ENCODE data around the gene TMED1.

TMED1 gene

DNA sequence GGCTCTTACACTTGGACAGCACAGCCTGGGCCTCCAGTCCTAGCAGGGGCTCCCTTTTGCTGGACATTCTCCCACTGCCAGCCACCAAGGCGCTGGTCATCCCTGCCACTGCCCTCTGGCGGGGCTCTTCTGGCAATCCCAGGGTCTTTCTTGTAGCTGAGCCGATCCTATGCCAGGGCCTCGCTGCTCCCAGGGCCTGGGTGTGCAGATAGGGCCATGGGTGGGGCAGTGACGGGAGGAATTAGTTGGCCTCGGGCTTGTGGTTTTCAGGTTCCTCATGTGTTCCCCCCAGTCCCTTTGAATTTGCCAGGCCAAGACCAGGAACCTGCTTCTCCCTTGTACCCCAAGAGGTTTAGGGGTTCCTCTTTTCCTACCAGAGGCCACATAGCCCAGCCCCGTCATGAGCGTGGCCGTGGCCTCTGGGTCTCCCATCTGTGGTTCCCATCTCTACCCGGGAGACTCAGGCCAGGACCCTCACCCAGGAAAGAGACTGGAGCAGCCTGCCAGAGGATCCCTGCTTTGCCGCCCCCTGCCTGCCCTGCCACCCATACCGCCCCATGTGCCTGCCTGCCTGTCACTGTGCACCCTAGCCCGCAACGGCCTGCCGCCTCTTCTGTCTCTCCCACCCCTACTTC lies 26.2 kb downstream of the TMED1 start:
- DNase-seq (ENCODE audit: low read depth): no peak

DNA sequence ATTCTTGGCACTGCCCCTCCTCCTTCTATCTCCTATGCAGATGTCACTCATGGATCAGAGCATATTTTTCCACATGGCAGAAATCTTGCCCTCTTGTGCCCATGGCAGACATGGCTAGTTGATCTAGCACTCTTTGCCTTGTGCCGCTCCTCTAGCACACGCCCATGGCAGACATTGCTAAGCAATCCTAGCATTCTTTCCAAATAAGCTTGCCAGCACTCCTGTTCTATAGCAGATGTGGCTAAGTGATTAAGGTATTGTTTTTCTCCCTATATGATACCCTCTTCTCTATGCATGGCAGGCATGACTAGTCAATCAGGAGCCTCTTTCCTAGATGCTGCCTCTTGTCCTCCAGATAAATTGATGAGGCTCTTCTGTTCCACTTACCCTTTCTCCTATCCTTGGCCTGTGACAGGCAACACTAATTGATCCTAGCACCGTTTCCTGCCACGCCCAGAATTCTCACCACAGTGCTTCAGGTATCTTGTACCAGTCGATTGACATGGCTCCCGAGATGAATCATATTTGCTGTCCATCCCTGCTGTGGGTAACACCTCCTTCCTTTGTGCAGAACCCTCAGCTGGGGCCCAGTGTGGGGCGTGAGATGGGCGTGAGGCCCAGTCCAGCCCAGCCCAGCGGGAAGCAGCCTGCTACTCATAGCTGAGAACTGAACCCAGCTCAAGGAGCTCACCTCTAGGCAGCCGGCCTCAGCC lies 26.9 kb downstream of the TMED1 start:
- no peak for DNase-seq (ENCODE audit: low read depth)

DNA sequence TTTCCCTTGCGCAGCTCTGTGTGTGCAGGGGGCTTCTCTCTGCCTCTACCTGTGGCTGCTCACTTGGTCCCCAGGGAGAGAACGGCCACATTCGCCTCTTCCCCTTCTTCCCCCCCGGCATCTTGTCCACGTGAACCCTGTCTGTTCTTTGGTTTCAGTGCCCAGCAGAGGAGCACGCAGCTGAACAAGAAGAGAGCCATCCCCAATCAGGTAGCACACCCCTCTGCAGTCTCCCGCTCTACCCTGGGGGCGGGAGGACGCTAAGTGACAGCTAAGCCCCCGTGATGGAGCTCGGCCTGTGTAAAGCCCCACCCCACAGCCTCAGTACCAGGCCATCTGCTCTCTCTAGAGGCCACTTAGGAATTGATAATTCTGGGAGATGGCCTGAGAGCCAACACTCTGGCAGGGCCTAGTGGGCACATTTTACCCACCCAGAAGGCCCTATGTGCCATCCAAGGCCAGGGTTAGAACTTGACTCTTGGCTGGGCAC lies 30.2 kb downstream of the TMED1 start:
- no peak for DNase-seq (ENCODE audit: low read depth)

DNA sequence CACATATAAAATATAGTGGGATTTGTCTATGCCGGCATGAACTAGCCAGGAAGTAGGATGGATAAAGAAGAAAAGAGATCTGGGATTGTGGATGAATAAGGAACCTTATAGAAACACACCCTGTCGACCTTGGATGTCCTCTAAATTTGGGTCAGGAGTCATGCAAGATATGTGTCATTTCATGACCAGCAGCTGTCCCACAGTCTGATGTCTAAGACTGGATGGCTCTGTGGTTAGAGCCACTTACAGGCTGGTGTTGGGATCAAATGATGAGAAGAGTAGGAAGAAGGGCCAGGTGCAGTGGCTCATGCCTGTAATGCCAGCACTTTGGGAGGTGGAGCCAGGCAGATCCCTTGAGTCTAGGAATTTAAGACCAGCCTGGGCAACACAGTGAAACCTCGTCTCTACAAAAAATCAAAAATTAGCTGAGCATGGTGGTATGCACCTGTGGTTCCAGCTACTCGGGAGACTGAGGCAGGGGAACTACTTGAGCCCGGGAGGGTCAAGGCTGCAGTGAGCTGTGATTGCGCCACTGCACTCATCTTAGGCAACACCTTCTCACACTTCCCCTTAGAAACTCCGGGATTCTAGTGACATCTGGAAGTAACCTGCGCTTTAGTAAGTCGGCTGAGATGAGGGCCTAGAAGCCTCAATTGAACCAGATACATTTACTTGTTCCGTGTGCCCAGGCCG lies 30.8 kb downstream of the TMED1 start:
- DNase-seq (ENCODE audit: low read depth): no peak

DNA sequence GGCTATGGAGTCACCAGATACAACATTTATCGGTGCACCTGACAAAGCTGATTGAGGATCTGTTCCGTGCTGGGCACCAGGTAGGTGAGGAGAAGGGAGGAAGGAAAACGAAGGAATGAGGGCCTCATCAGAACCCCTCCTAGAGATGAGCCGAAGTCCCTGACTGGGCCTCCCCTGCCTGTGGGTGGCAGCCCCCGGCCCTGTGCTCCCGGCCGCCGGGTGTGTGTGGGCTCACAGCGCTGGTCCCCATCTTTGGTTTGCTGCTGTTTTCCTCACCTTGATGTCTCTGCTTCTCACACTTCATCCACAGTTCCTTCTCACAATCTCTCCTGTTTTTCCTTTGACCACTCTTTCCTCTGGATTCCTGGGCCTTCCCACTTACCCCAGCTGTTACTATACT lies 32.8 kb downstream of the TMED1 start:
- DNase-seq (ENCODE audit: low read depth): no peak

DNA sequence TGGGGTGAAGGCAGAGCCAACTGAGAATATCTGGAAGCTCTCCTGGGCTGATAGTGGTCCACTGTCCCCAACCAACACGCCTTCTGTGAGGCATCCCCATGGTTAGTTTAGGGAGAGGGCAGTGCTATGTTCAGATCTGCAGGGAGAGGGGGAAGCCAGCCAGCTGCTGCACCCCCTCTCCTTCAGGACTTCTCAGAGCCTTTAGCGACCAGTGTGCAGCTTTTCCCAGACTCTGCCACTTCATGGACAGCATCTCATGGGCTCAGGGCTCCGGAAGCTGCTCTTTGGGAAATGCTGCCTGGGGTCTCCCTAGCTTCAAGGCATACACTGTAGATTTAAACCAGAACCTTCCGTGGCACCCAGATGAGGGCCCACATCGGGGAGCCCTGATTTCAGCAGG lies 33.5 kb downstream of the TMED1 start:
- no peak for DNase-seq (ENCODE audit: low read depth)

DNA sequence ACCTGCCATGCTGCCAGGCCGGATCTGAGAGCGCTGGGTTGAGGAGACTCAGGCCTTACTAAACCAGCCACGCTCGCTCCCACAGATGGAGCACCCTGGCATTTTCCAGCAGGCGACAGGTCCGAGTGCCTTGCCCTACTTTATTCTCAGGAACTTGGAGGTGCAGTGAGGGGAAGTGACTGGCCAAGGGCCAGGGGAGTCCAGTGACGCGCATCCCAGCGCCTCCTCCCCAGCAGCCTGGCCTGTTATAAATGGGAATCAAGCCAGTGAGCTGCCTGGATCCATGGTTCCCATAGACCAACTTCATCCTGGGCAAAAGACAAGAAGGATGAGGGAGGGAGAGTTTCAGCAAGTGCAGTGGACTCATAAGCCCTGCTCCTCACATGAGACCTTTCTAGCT lies 35.5 kb downstream of the TMED1 start:
- DNase-seq (ENCODE audit: low read depth): no peak

DNA sequence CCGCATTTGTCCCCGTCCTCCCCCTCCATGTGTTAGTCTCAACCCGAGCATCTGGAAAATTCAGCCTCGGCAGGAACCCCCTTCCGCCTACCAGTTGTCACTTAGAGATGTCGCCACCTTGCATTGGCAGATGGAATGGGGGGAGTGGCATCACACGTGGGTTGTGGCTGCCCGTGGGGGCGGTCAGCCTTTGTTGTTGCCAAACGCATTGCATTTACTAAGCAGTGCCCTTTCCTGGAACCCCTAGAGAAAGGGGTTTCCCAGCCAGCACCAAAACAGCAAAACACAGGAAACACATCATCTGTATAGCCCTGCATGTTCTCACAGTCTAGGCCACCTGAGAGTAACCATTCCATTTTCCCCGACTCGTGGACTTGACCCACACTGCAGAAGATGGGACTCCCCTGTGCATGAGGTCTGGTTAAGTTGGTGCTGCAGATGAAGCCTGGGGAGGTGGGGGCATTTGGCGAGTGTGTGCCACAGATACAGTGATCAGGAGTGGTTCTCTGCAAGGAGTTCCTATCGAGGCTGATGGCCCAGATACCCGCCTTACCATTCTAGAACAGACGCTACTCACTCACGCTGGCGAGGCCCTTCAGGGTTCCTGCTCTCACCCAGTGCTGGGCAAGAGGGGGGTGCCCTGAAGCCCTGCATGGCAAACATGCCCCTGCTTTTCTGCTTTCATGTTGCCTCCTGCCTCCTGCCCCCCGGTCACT lies 38.3 kb downstream of the TMED1 start:
- DNase-seq (ENCODE audit: low read depth): no peak

DNA sequence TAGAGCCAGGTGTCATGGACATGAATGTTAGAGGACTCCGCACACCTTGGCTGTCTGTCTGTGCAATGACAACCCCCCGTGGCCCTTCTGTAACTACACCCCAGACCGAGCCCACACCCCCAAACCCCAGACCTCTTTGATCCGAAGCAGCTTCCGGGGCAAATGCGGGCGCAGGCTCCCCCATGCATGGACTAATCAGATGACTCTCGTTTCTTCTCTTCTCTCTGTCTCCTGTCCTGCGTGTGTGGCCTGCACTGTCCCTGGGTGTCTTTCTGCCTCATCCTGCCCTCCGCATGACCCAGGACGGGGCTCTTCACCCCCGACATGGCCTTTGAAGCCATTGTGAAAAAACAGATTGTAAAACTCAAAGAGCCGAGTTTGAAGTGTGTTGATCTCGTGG lies 38.9 kb downstream of the TMED1 start:
- DNase-seq (ENCODE audit: low read depth): no peak

DNA sequence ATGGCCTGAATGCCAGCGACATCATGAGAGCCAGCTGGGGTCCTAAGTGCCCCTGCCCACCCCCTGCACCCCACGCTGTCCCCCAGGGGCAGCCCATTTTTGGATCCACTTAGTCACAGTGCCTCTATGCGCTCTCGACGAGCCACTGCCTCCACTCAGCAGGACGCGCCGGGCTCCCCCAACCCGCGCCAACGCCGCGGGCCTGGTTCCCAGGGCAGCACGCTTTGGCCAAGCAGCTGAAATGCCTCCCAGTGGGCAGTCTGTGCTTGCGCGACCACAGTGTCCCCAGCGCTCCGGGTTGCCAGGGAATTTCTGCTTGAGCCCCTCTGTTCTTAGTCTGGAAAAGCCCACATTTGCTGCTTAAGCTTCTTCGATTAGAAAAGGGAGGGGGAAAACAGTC lies 39.4 kb downstream of the TMED1 start:
- no peak for DNase-seq (ENCODE audit: low read depth)

DNA sequence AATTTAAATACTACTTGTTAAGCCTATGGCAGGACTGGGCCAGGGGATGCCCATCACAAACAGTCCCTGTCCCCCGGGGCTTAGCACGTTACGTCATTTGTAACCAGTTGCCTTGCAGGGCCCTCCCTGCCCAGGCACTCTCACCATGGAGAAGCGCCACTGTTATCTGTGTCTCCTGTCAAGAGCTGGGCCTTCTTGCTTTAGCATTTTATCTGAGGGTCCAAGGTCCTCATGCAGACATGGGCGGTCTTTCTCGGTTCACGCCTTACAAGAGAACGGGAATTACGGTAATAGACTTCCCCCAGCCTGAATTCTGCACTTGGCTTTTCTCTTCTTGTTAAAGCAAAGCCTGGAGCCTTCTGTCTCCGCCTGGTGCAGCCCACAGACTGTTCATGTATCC lies 46.1 kb downstream of the TMED1 start:
- no peak for DNase-seq (ENCODE audit: low read depth)

DNA sequence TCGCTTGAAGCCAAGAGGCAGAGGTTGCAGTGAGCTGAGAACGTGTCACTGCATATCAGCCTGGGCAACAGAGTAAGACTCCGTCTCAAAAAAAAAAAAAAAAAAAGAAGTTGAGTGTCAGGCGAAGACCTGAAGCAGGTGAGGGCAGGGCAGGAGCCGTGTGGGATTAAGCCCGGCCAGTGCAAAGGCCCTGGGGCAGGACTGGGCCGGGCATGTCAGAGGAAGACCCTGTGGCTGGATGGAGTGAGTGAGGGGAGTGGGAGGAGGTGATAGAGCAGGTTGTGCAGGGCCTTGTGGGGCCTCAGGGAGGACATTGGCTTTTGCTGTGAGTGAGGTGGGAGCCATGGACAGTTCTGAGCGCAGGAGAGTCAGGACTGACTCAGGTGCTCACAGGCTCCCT lies 47.9 kb downstream of the TMED1 start:
- no peak for DNase-seq (ENCODE audit: low read depth)

DNA sequence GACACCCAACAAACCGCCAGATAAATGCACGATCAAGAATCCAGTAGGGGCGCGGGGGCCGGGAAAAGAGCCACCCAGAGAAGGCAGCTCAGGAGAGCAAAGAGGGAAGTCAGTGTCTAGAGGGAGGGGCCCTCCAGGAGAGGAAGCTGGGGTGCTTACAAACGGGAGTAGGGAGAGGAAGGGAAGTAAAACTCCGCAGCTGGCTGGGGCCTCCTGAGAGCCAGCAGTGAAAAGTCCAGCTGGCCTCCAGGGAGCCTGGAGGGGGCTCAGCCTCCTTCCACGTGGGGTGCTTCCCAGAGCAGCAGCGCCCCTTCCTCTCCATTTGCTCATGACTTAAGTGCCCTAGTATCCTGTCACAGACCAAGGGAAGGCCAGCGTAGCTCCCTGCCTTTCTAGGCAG lies 51.8 kb downstream of the TMED1 start:
- DNase-seq (ENCODE audit: low read depth): no peak

DNA sequence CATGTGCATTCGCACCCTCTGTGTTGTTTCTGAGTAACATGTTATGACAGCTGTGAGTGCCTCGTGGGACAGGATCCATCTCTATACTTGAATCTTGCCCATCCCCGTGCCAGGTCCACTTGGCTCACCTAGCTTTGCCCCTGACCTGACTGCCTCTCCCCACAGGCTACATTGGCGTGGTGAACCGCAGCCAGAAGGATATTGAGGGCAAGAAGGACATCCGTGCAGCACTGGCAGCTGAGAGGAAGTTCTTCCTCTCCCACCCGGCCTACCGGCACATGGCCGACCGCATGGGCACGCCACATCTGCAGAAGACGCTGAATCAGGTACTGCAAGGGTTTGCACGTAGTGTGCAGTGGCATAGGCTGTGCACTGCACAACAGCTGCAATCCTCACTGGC lies 53.2 kb downstream of the TMED1 start:
- no peak for DNase-seq (ENCODE audit: low read depth)
